Spinal cord (tissue), 10 donors: ENCODE measurements around the gene GPR34. TPM values are rescaled to one million over a fixed set of nuclear protein-coding genes. Genes with fewer than 3 reads are reported as not detected.

Experiments used
- DNase-seq, 6 donors: peaks; one replicate each; pipeline versions ENCODE4 v3.0.0 to v3.0.0-alpha.2; 2013 to 2015; ENCODE audit warnings: low spot score in 6 of 6, low read depth in 4 of 6
- H3K27ac ChIP-seq: one replicate; pipeline ENCODE4 v1.5.1; 2013; ENCODE audit warnings: low read depth, low read length, control low read depth
- H3K27me3 ChIP-seq: one replicate; pipeline ENCODE4 v1.6.1; 2013; ENCODE audit warnings: low read length; ENCODE audit not compliant: control insufficient read depth, insufficient read depth
- H3K36me3 ChIP-seq: one replicate; pipeline ENCODE4 v1.6.1; 2013; ENCODE audit warnings: low read length; ENCODE audit not compliant: control insufficient read depth, insufficient read depth
- H3K4me1 ChIP-seq: one replicate; pipeline ENCODE4 v1.6.1; 2013; ENCODE audit warnings: low read length; ENCODE audit not compliant: control insufficient read depth, insufficient read depth
- H3K4me3 ChIP-seq: one replicate; pipeline ENCODE4 v1.5.1; 2013; ENCODE audit warnings: low read depth, low read length, control low read depth
- H3K9me3 ChIP-seq: one replicate; pipeline ENCODE4 v1.6.1; 2013; ENCODE audit warnings: low read length; ENCODE audit not compliant: control insufficient read depth, insufficient read depth
- WGBS: methylation state at CpG from one replicate; pipeline ENCODE4 v1.1.5; 2013; ENCODE audit warnings: missing lambda C conversion rate; ENCODE audit not compliant: insufficient coverage; 5-methylcytosine and 5-hydroxymethylcytosine counted together
- polyA plus RNA-seq, 2 donors: library from polyadenylated mRNA; unstranded; fragments of 120-200 nt; gene quantifications; one replicate each; pipeline ENCODE4 v1.2.1, GENCODE V29; 2013; ENCODE audit not compliant: insufficient read length in 2 of 2
- small RNA-seq: library from RNA; depleted of rRNA; stranded (forward); fragments of <200 nt; gene quantifications from one replicate; pipeline ENCODE3, GENCODE V24; 2014; ENCODE audit warnings: low replicate concordance
- total RNA-seq, 2 donors: library from RNA; depleted of rRNA in 1 of 2; stranded (reverse); fragments of 120-200 nt in 1 of 2; fragments of >200 nt in 1 of 2; gene quantifications; one replicate each; pipeline versions ENCODE4 v1.2.3 to v1.2.4, GENCODE V29; 2013 to 2014
- donor health status: healthy.

Gene GPR34
- total and polyA plus RNA-seq, 4 donors, result 13.0 to 54.4 (median 18.9) TPM

DNA sequence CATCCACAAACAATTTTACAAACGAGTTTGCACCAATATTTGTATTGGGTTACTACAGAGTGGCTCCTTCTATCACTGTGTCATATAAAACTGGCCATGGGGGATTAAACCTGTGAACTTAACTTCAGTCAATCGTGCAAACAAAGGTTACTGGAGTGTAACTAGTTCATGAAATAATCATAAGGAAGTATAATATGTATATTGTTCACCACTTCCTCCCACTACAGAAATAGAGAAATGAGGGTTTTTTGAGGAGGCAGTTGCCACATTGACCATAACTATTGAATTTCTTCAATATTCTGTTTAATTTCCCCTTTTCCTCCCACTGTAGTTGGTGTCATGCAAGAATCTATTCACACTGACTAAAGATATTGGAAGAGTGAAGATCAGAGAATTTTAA, 35.1 kb downstream of the GPR34 start, which contains the start of gene GPR82:
Gene GPR82, plus strand, starts transcription at position 356 of the 400 bp plus-strand sequence. CDS start 2,846 bp downstream, outside the sequence.
- H3K4me1 ChIP-seq, result no peaks in the 10 kb centered on the region
- H3K4me3 ChIP-seq, result no peak within 1 kb of the TSS
- no CpG with 5 or more reads among the region's 2 CpGs for WGBS
- peaks cover 5% of the 10 kb centered on the region for H3K27me3 ChIP-seq
- no peak within 1 kb of the TSS for H3K27ac ChIP-seq
- no peaks in the 10 kb centered on the region for H3K9me3 ChIP-seq
- no peak for DNase-seq
- no peaks in the 10 kb centered on the region for H3K36me3 ChIP-seq

DNA sequence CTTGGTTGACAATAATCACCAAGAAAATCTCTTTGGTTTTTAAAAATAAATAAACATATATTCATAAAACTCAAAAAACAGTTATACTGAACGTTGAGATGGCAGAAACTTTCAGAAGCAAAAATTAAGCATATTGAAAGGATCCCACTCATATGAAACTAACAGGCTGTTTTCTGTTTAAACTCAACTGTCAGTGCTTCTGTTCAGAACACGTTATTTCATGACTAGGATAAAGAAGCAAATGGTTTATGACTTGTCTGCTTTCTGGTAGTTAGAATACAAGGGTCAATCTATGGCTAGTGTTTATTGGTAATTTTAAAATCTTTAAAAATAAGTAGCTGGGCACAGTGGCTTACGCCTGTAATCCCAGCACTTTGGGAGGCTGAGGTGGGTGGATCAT, 39.4 kb downstream of the GPR34 start:
- Histone ChIP-seq H3K4me1 (no peaks in the 10 kb centered on the region), H3K27ac (no peak overlapping the region), H3K4me3 (no peak overlapping the region), H3K9me3 (no peaks in the 10 kb centered on the region), H3K36me3 (no peaks in the 10 kb centered on the region), H3K27me3 (peaks cover 3% of the 10 kb centered on the region)
- no peak for DNase-seq
- 50% methylated on average over 1 of the region's 3 CpGs for WGBS

DNA sequence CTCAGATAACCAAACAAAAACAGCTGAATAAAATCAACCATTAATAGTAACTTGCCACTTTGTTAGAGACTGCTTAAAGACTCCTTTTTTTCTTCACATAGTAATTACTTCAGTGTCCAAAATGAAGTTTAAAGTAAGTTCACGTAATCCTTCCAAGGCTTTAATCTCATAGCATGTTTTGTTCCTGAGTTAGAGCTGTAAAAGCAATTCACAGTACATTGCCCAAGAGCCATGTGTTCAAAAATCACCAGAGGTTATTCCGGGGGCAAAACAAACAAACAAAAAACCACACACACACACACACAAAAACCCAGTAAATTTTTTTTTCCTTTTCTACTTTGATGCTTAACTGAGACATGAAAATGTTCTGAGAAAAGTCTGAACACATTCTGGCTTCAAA, 41.3 kb downstream of the GPR34 start:
- Histone ChIP-seq H3K36me3 (no peaks in the 10 kb centered on the region), H3K27ac (no peak overlapping the region), H3K9me3 (no peaks in the 10 kb centered on the region), H3K27me3 (peaks cover 6% of the 10 kb centered on the region), H3K4me3 (no peak overlapping the region), H3K4me1 (no peaks in the 10 kb centered on the region)
- no CpG with 5 or more reads among the region's 2 CpGs for WGBS
- no peak for DNase-seq

DNA sequence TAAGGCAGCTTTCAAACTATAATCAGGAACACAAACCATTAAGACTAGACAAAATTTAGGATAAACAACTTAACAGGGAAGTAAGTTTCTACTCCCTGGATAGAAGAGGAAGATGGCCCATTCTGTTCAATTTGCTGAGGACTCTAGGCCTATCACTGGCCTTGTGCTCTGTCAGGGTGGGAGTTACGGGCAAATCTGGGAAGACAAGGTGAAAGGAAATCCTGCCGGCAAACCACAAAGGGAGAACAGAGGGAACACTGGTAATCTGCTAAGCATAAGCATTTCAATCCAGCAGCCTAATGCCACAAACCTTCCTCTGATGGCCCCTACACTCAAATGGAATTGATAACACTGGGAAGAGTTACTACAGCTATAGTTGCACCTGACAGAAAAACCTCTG, 43.5 kb downstream of the GPR34 start:
- Histone ChIP-seq H3K36me3 (no peaks in the 10 kb centered on the region), H3K4me3 (no peak overlapping the region), H3K27ac (no peak overlapping the region), H3K4me1 (no peaks in the 10 kb centered on the region), H3K27me3 (peaks cover 8% of the 10 kb centered on the region), H3K9me3 (no peaks in the 10 kb centered on the region)
- no peak for DNase-seq
- WGBS, result no CpG with 5 or more reads among the region's 2 CpGs

DNA sequence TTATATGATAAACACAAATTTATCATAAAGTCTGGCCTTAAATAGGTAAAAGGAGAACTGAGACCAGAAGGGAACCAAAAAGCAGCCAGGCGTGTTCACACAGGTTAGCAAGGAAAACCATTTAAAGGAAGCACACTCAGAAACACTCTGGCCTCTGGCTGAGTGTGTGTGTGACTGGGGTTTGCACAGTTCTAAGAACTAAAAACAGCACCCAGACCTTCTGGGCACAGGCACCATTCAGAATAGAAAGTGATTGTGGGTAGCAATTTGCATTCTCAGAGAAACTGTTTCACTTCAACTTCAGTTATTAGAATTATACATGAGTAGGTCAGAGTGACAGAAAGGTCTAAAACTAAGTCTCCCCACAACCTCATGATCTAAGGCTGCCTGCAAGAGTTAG, 45.2 kb downstream of the GPR34 start:
- H3K9me3 ChIP-seq, result no peaks in the 10 kb centered on the region
- no peaks in the 10 kb centered on the region for H3K36me3 ChIP-seq
- no peak overlapping the region for H3K4me3 ChIP-seq
- H3K27me3 ChIP-seq, result peaks cover 8% of the 10 kb centered on the region
- H3K27ac ChIP-seq, result no peak overlapping the region
- H3K4me1 ChIP-seq, result no peaks in the 10 kb centered on the region
- no peak for DNase-seq
- 33% methylated on average over 1 of the region's 1 CpG for WGBS

DNA sequence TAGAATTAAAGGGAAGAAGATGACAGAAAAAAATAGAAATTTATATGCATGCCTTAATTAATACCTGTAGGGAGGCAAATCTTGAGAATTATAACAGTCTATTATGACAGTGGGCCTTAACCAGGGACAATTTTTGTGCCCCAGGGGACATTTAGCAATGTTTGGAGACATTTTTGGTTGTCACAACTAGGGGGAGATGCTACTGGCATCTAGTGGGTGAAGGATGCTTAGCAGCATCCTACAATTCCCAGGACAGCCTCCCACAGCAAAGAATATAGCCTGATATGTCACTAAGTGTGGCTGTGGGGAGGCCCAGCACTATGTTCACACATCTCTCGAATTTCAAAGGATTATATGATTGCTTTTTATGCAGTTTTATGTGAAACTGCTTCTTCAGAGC, 45.8 kb downstream of the GPR34 start:
- no peak overlapping the region for H3K4me3 ChIP-seq
- H3K36me3 ChIP-seq, result no peaks in the 10 kb centered on the region
- no peak overlapping the region for H3K27ac ChIP-seq
- H3K27me3 ChIP-seq, result peaks cover 8% of the 10 kb centered on the region
- H3K4me1 ChIP-seq, result no peaks in the 10 kb centered on the region
- DNase-seq, result peak in 2 of 6 donors; percentile 19 to 39
- no CpG with 5 or more reads among the region's 1 CpG for WGBS
- H3K9me3 ChIP-seq, result no peaks in the 10 kb centered on the region

DNA sequence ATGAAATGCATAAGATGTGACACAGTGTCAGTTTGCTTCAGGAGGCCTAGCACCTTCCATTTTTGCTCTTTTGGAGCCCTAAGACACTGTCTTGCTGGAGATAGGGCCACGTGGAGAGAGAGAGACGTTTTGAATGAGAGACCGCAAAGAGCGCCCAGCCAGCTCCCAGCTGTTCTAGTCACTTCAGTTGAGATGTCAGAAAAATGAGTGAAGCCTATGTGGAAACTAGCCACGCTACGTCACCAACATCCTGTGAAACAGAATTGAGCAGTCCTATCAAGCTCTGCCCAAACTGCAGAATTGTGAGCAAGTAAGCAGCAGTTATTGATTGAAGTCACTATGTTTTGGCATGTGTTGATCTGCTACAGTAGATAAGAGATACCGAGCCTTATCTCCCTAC, 48.3 kb downstream of the GPR34 start:
- Histone ChIP-seq H3K27me3 (peaks cover 14% of the 10 kb centered on the region), H3K4me3 (no peak overlapping the region), H3K36me3 (no peaks in the 10 kb centered on the region), H3K9me3 (no peaks in the 10 kb centered on the region), H3K4me1 (no peaks in the 10 kb centered on the region), H3K27ac (no peak overlapping the region)
- WGBS, result 79% methylated on average over 6 of the region's 7 CpGs
- no peak for DNase-seq

DNA sequence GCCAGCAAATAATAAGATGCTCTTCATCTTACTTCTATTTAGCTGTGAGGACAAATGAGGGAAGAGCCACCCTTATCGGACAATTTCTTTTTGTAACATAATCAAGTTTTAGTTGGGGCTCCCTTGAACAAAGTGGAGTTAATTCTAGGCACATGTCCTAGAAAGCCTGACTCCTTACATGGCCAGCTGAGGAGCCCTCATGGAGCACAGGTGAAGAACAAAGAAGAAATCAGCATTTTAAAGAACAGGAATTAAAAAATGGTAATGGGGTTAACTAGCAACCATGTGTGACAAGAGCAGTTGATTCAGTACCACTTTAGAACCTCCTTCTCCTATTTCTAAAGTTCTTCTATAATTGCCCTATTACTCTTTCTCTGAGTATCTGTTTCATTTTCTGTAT, 51.1 kb downstream of the GPR34 start:
- no peak overlapping the region for H3K27ac ChIP-seq
- DNase-seq, result no peak
- no peaks in the 10 kb centered on the region for H3K9me3 ChIP-seq
- no CpG with 5 or more reads among the region's 1 CpG for WGBS
- peaks cover 8% of the 10 kb centered on the region for H3K27me3 ChIP-seq
- H3K4me1 ChIP-seq, result no peaks in the 10 kb centered on the region
- H3K4me3 ChIP-seq, result no peak overlapping the region
- no peaks in the 10 kb centered on the region for H3K36me3 ChIP-seq

Small RNA genes lying within 50 kb of the gene (small RNA-seq; reads per million reads assigned to genes)
- gene RN7SL144P, result not detected

Other genes with a start within 250 kb of the GPR34 start
- under 1 TPM; 0.06 to 0.10 TPM for gene NYX, start 241.6 kb upstream of the GPR34 start, total RNA-seq
- gene NYX, start 241.6 kb upstream of the GPR34 start, polyA plus RNA-seq, result not detected
- under 1 TPM; 0.10 to 0.17 TPM for gene GPR82, start 35.2 kb downstream of the GPR34 start, total RNA-seq
- gene GPR82, start 35.2 kb downstream of the GPR34 start, polyA plus RNA-seq, result under 1 TPM; 0.10 to 0.14 TPM
- gene CASK, start 234.6 kb downstream of the GPR34 start, total RNA-seq, result 10 to 100 TPM; 45.0 to 91.1 TPM
- 10 to 100 TPM; 46.1 to 69.7 TPM for gene CASK, start 234.6 kb downstream of the GPR34 start, polyA plus RNA-seq